Prostate gland (tissue), 2 donors: ENCODE results near the gene USP34.

Experiments
- CTCF ChIP-seq, 4 experiments: fragments of 200-600 bp in 2 of 4; fragments of 450-650 bp in 2 of 4; sonication (generic) in 2 of 4; IDR thresholded peaks; 1 replicate in 3 of 4; 2 replicates in 1 of 4; pipeline ENCODE4 v1.5.1; 2016 to 2019; ENCODE audit warnings: antibody characterized with exemption in 4 of 4, mild to moderate bottlenecking in 2 of 4, moderate library complexity in 2 of 4
- POLR2A ChIP-seq: fragments of 450-650 bp; IDR thresholded peaks from one replicate; pipeline ENCODE4 v1.6.1; 2016; ENCODE audit warnings: antibody characterized with exemption, mild to moderate bottlenecking

GRCh38 chr2:61185231-61185728 is 285.6 kb downstream of the USP34 start:
- TF ChIP-seq CTCF (IDR thresholded peaks at IDR 0.05) (no peak), POLR2A (no peak)
